ENCODE data around the gene CCN2.

DNA sequence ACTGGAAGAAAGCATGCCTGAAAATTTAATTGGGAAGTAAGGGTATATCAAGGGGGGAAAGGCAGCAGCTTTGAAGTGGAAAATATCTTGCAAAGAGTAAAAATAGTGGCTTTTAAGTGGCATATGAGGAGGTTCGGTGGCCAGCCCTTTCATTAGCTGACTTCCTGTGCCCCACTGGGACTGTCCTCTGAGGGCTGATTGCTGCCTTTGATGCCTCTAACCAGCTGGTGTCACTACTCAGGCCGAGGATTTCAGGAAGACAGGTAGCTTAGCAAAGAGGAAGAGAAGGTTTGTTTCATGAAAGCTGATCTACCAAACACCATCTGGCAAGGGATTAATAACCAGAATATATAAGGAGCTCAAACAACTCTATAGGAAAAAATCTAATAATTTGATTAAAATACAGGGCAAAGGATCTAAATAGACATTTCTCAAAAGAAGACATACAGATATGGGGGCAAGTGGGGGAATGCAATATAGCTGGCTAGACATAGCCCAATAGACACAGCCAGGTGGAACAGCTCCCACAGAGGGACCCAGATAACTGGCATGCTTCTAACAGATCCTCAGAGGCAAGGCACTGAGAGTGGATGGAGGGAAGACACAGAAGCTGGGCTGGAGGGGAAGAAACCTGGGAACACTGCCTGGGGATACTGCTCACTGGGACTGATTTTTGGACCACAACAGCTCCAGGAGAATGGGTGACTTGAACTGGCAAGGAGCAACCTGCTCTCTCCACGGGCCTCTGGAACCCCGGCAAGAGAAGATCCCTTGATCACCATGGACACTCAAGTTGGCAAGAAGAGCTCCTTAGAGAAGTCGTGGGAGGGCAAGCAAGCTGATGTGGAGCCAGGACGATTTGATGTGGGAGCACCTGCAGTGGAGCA, 33.2 kb downstream of the CCN2 start:
- TF ChIP-seq ZFX (IDR thresholded peaks at IDR 0.05) (no peak), POLR2A (IDR thresholded peaks at IDR 0.05; ENCODE audit: borderline replicate concordance, extremely low read depth, insufficient read depth, insufficient read length) (no peak), POLR2AphosphoS5 (IDR thresholded peaks at IDR 0.05; ENCODE audit: low read depth, low read length) (no peak)
